Suprapubic skin (tissue), 3 donors: Measurements from ENCODE around the gene SAT1.

Experiments
- CTCF ChIP-seq, 2 donors: fragments of 200-600 bp in 1 of 2; fragments of 450-650 bp in 1 of 2; sonication (generic) in 1 of 2; IDR thresholded peaks; one replicate each; pipeline ENCODE4 v1.5.1; 2016 to 2019; ENCODE audit warnings: antibody characterized with exemption in 2 of 2, mild to moderate bottlenecking in 1 of 2, moderate library complexity in 1 of 2
- EP300 ChIP-seq: sonication (generic); formaldehyde crosslinking; IDR thresholded peaks from one replicate; pipeline ENCODE4 v1.6.1; 2017; ENCODE audit warnings: antibody characterized with exemption
- POLR2A ChIP-seq, 2 donors: fragments of 450-650 bp; IDR thresholded peaks; one replicate each; pipeline ENCODE4 v1.6.1; 2017; ENCODE audit warnings: antibody characterized with exemption in 2 of 2, mild to moderate bottlenecking in 2 of 2, moderate library complexity in 2 of 2

- TF ChIP-seq CTCF (IDR thresholded peaks at IDR 0.05) = no peak
- no peak for TF ChIP-seq POLR2A (IDR thresholded peaks at IDR 0.05)
- no peak for TF ChIP-seq EP300
Observed at GRCh38 chrX:23816179-23816578, 33.2 kb downstream of the SAT1 start.
